Measurements from ENCODE around the gene RAI14.

Gene RAI14

GRCh38 chr5:34686762-34687268 is 30.7 kb downstream of the RAI14 start:
- Histone ChIP-seq H3K4me3 (ENCODE audit: low read length in 2 of 2) (peak overlapping the region; percentile 48 to 55), H3K36me3 (ENCODE audit: control insufficient read depth in 2 of 2, insufficient read depth in 2 of 2, low read length in 2 of 2) (no peaks in the 10 kb centered on the region), H3K9me3 (ENCODE audit: control insufficient read depth in 2 of 2, low read length in 2 of 2) (no peaks in the 10 kb centered on the region), H3K9ac (ENCODE audit: low read depth in 1 of 2, low read length in 2 of 2) (peak overlapping the region in 1 of 2 donors; percentile 44), H3K27ac (ENCODE audit: low read depth in 2 of 2, low read length in 2 of 2) (peak overlapping the region; percentile 65 to 80), H3K27me3 (ENCODE audit: control insufficient read depth in 2 of 2, insufficient read depth in 2 of 2, low read length in 2 of 2) (no peaks in the 10 kb centered on the region), H3K4me1 (ENCODE audit: control insufficient read depth in 2 of 2, insufficient read depth in 2 of 2, low read length in 2 of 2) (peaks cover 10 to 16% of the 10 kb centered on the region in 2 donors)

DNA sequence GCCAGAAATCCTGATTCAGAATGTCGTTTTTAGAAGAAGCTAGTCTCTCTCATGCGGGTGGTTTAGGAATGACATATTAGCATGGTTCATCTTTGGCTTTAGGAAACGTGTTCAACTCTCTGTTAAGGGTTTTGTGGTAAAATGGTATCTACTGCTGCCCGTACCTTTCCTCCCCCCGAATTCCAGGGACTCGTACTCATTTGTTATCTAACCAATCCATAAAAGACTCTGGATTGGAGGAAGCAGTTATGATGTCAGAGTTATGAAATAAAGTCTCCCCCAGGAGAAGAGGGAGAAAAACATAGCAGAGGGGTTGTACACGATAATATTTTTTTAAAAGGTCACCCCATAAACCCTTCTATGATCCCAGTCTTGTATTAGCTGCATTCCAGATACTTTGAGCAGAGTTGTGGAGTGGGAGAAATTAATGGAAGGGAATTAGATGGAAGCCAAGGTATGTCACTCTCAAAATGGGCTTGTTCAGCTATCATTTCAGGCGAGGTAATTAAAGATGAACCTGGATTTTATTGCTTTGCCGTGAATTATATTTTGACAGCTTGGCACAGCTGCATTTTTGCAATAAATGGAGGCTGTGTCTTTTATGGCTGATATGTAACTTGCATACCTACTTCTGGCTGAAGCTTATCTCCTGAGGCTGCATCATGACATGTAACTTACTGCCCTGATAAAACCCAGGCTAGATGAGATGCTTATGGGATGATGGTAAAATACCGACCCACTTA is 31.3 kb downstream of the RAI14 start:
- Histone ChIP-seq H3K9ac (ENCODE audit: low read depth in 1 of 2, low read length in 2 of 2) (no peak overlapping the region), H3K4me3 (ENCODE audit: low read length in 2 of 2) (peak overlapping the region; percentile 34 to 55), H3K27ac (ENCODE audit: low read depth in 2 of 2, low read length in 2 of 2) (peak overlapping the region; percentile 43 to 80), H3K27me3 (ENCODE audit: control insufficient read depth in 2 of 2, insufficient read depth in 2 of 2, low read length in 2 of 2) (no peaks in the 10 kb centered on the region), H3K9me3 (ENCODE audit: control insufficient read depth in 2 of 2, low read length in 2 of 2) (no peaks in the 10 kb centered on the region), H3K36me3 (ENCODE audit: control insufficient read depth in 2 of 2, insufficient read depth in 2 of 2, low read length in 2 of 2) (no peaks in the 10 kb centered on the region), H3K4me1 (ENCODE audit: control insufficient read depth in 2 of 2, insufficient read depth in 2 of 2, low read length in 2 of 2) (peaks cover 10 to 16% of the 10 kb centered on the region in 2 donors)

GRCh38 chr5:34688015-34688810 is 32.1 kb downstream of the RAI14 start:
- H3K27ac ChIP-seq (ENCODE audit: low read depth in 2 of 2, low read length in 2 of 2), result peak overlapping the region; percentile 29 to 80

DNA sequence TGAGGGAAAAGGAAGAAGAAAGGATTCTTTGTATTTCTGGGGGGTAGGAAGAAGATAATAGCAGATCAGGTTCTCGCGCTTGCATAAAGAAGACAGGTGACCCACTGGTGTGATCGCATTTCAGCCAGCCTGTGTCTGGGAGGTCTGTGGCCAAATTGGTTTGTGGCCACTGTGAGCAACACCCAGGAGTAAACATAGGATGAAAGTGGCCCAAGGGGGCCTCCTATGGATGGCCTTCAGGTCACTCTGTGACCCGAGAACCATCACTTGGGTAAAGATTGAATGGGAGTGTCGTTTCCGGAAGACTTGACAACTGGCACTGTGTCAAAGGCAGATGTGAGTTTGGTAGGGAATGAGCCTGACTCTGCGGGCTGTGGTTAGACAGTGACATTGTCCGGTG is 34.2 kb downstream of the RAI14 start:
- H3K27me3 ChIP-seq (ENCODE audit: control insufficient read depth in 2 of 2, insufficient read depth in 2 of 2, low read length in 2 of 2), result no peaks in the 10 kb centered on the region
- no peaks in the 10 kb centered on the region for H3K36me3 ChIP-seq (ENCODE audit: control insufficient read depth in 2 of 2, insufficient read depth in 2 of 2, low read length in 2 of 2)
- H3K9me3 ChIP-seq (ENCODE audit: control insufficient read depth in 2 of 2, low read length in 2 of 2), result no peaks in the 10 kb centered on the region
- H3K4me1 ChIP-seq (ENCODE audit: control insufficient read depth in 2 of 2, insufficient read depth in 2 of 2, low read length in 2 of 2), result peaks cover 10 to 16% of the 10 kb centered on the region in 2 donors
- no peak overlapping the region for H3K4me3 ChIP-seq (ENCODE audit: low read length in 2 of 2)
- H3K9ac ChIP-seq (ENCODE audit: low read depth in 1 of 2, low read length in 2 of 2), result no peak overlapping the region
- no peak overlapping the region for H3K27ac ChIP-seq (ENCODE audit: low read depth in 2 of 2, low read length in 2 of 2)

More at GRCh38 chr5:34688015-34688810, 32.1 kb downstream of the RAI14 start:
- H3K9ac ChIP-seq (ENCODE audit: low read depth in 1 of 2, low read length in 2 of 2), result no peak overlapping the region
- H3K4me3 ChIP-seq (ENCODE audit: low read length in 2 of 2), result no peak overlapping the region
- H3K36me3 ChIP-seq (ENCODE audit: control insufficient read depth in 2 of 2, insufficient read depth in 2 of 2, low read length in 2 of 2), result no peaks in the 10 kb centered on the region
- no peaks in the 10 kb centered on the region for H3K27me3 ChIP-seq (ENCODE audit: control insufficient read depth in 2 of 2, insufficient read depth in 2 of 2, low read length in 2 of 2)
- no peaks in the 10 kb centered on the region for H3K9me3 ChIP-seq (ENCODE audit: control insufficient read depth in 2 of 2, low read length in 2 of 2)
- H3K4me1 ChIP-seq (ENCODE audit: control insufficient read depth in 2 of 2, insufficient read depth in 2 of 2, low read length in 2 of 2), result peaks cover 10 to 16% of the 10 kb centered on the region in 2 donors

GRCh38 chr5:34690898-34691297 is 34.8 kb downstream of the RAI14 start:
- Histone ChIP-seq H3K27ac (ENCODE audit: low read depth in 2 of 2, low read length in 2 of 2) (no peak overlapping the region), H3K9ac (ENCODE audit: low read depth in 1 of 2, low read length in 2 of 2) (no peak overlapping the region), H3K4me1 (ENCODE audit: control insufficient read depth in 2 of 2, insufficient read depth in 2 of 2, low read length in 2 of 2) (peaks cover 6 to 18% of the 10 kb centered on the region in 2 donors)

DNA sequence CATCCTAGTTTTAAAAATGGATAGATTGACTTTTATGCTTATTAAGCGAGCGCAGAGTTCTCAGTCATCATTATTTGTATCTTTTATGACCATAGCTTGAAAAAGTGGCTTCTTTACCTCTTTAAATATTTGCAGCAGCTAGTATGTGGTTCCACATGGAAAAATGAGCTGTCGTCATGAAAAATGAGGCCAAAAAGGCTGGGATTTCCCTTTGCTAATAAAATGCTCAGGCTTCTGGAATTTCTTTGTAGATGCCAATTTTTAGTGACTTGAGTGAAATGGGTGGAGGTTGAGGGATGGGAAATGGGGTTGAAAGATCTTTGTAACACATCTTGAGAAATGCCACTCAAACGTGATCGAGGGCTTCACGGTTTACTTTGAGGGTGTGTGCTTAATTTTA is 35.2 kb downstream of the RAI14 start:
- Histone ChIP-seq H3K27me3 (ENCODE audit: control insufficient read depth in 2 of 2, insufficient read depth in 2 of 2, low read length in 2 of 2) (no peaks in the 10 kb centered on the region), H3K9ac (ENCODE audit: low read depth in 1 of 2, low read length in 2 of 2) (no peak overlapping the region), H3K4me3 (ENCODE audit: low read length in 2 of 2) (no peak overlapping the region), H3K36me3 (ENCODE audit: control insufficient read depth in 2 of 2, insufficient read depth in 2 of 2, low read length in 2 of 2) (no peaks in the 10 kb centered on the region), H3K9me3 (ENCODE audit: control insufficient read depth in 2 of 2, low read length in 2 of 2) (no peaks in the 10 kb centered on the region), H3K4me1 (ENCODE audit: control insufficient read depth in 2 of 2, insufficient read depth in 2 of 2, low read length in 2 of 2) (peaks cover 4 to 18% of the 10 kb centered on the region in 2 donors), H3K27ac (ENCODE audit: low read depth in 2 of 2, low read length in 2 of 2) (no peak overlapping the region)

More at GRCh38 chr5:34690898-34691297, 34.8 kb downstream of the RAI14 start:
- Histone ChIP-seq H3K36me3 (ENCODE audit: control insufficient read depth in 2 of 2, insufficient read depth in 2 of 2, low read length in 2 of 2) (no peaks in the 10 kb centered on the region), H3K27me3 (ENCODE audit: control insufficient read depth in 2 of 2, insufficient read depth in 2 of 2, low read length in 2 of 2) (no peaks in the 10 kb centered on the region), H3K9me3 (ENCODE audit: control insufficient read depth in 2 of 2, low read length in 2 of 2) (no peaks in the 10 kb centered on the region), H3K4me3 (ENCODE audit: low read length in 2 of 2) (no peak overlapping the region)

DNA sequence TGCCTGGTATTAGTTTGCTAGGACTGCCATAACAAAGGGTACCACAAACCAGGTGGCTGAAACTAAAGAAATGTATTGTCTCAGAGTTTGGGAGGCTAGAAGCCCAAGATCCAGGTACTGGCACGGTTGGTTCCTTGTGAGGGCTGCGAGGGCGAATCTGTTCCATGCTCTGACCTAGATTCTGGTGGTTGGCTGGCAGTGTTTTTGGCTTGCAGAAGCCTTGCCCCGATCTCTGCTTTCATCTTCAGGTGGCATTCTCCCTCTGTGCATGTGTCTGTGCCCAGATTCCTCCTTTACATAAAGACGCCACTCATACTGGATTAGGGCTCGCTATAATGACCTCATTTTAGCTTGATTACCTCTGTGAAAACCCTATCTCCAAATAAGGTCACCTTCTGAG is 36.7 kb downstream of the RAI14 start:
- Histone ChIP-seq H3K36me3 (ENCODE audit: control insufficient read depth in 2 of 2, insufficient read depth in 2 of 2, low read length in 2 of 2) (no peaks in the 10 kb centered on the region), H3K27ac (ENCODE audit: low read depth in 2 of 2, low read length in 2 of 2) (no peak overlapping the region), H3K4me1 (ENCODE audit: control insufficient read depth in 2 of 2, insufficient read depth in 2 of 2, low read length in 2 of 2) (peaks cover 4 to 7% of the 10 kb centered on the region in 2 donors), H3K4me3 (ENCODE audit: low read length in 2 of 2) (no peak overlapping the region), H3K9me3 (ENCODE audit: control insufficient read depth in 2 of 2, low read length in 2 of 2) (no peaks in the 10 kb centered on the region), H3K9ac (ENCODE audit: low read depth in 1 of 2, low read length in 2 of 2) (no peak overlapping the region), H3K27me3 (ENCODE audit: control insufficient read depth in 2 of 2, insufficient read depth in 2 of 2, low read length in 2 of 2) (no peaks in the 10 kb centered on the region)

GRCh38 chr5:34694012-34694411 is 37.9 kb downstream of the RAI14 start:
- Histone ChIP-seq H3K9me3 (ENCODE audit: control insufficient read depth in 2 of 2, low read length in 2 of 2) (no peaks in the 10 kb centered on the region), H3K9ac (ENCODE audit: low read depth in 1 of 2, low read length in 2 of 2) (no peak overlapping the region), H3K27ac (ENCODE audit: low read depth in 2 of 2, low read length in 2 of 2) (no peak overlapping the region), H3K36me3 (ENCODE audit: control insufficient read depth in 2 of 2, insufficient read depth in 2 of 2, low read length in 2 of 2) (no peaks in the 10 kb centered on the region), H3K4me3 (ENCODE audit: low read length in 2 of 2) (no peak overlapping the region), H3K27me3 (ENCODE audit: control insufficient read depth in 2 of 2, insufficient read depth in 2 of 2, low read length in 2 of 2) (no peaks in the 10 kb centered on the region), H3K4me1 (ENCODE audit: control insufficient read depth in 2 of 2, insufficient read depth in 2 of 2, low read length in 2 of 2) (peaks cover 0 to 2% of the 10 kb centered on the region in 2 donors)

GRCh38 chr5:34694685-34695084 is 38.6 kb downstream of the RAI14 start:
- no peaks in the 10 kb centered on the region for H3K27me3 ChIP-seq (ENCODE audit: control insufficient read depth in 2 of 2, insufficient read depth in 2 of 2, low read length in 2 of 2)
- H3K4me3 ChIP-seq (ENCODE audit: low read length in 2 of 2), result no peak overlapping the region
- H3K9ac ChIP-seq (ENCODE audit: low read depth in 1 of 2, low read length in 2 of 2), result no peak overlapping the region
- H3K36me3 ChIP-seq (ENCODE audit: control insufficient read depth in 2 of 2, insufficient read depth in 2 of 2, low read length in 2 of 2), result no peaks in the 10 kb centered on the region
- H3K4me1 ChIP-seq (ENCODE audit: control insufficient read depth in 2 of 2, insufficient read depth in 2 of 2, low read length in 2 of 2), result peaks cover 3 to 8% of the 10 kb centered on the region in 2 donors
- no peak overlapping the region for H3K27ac ChIP-seq (ENCODE audit: low read depth in 2 of 2, low read length in 2 of 2)
- H3K9me3 ChIP-seq (ENCODE audit: control insufficient read depth in 2 of 2, low read length in 2 of 2), result no peaks in the 10 kb centered on the region

Data from mucosa of rectum (tissue), 2 donors.